H1 (cell line): ENCODE data around the gene CPHXL. TPM values are rescaled to one million over a fixed set of nuclear protein-coding genes. Genes with fewer than 3 reads are reported as not detected.

Experiments used
- BACH1 ChIP-seq: IDR thresholded peaks from 2 replicates; pipeline ENCODE4 v1.6.1; 2012; ENCODE audit warnings: low read length, improper control_type of control experiment
- CHD7 ChIP-seq: fragments of 300-600 bp; sonication (generic); IDR thresholded peaks from 2 replicates; pipeline ENCODE4 v1.7.1; 2012; ENCODE audit warnings: low read length, moderate library complexity, mild to moderate bottlenecking, inconsistent platforms; ENCODE audit not compliant: insufficient replicate concordance
- EP300 ChIP-seq, 2 experiments: IDR thresholded peaks; 1 replicate in 1 of 2; 2 replicates in 1 of 2; pipeline ENCODE4 v1.6.1; 2011 to 2012; ENCODE audit warnings: low read depth in 2 of 2, low read length in 2 of 2, mild to moderate bottlenecking in 2 of 2, borderline replicate concordance in 1 of 2, inconsistent platforms in 1 of 2, moderate library complexity in 1 of 2
- HDAC6 ChIP-seq: IDR thresholded peaks from one replicate; pipeline ENCODE4 v1.7.1; 2012; ENCODE audit warnings: low read depth, mild to moderate bottlenecking, inconsistent platforms, low read length, moderate library complexity
- POLR2AphosphoS5 ChIP-seq: IDR thresholded peaks from 2 replicates; pipeline ENCODE4 v1.6.1; 2011; ENCODE audit warnings: low read depth, low read length
- SAP30 ChIP-seq: fragments of 300-600 bp; sonication (generic); IDR thresholded peaks from 2 replicates; pipeline ENCODE4 v1.7.1; 2012; ENCODE audit warnings: low read length, moderate library complexity, mild to moderate bottlenecking, inconsistent platforms; ENCODE audit not compliant: insufficient read depth, insufficient replicate concordance
- SRF ChIP-seq: IDR thresholded peaks from 2 replicates; pipeline ENCODE4 v1.6.1; 2011; ENCODE audit warnings: mild to moderate bottlenecking, low read depth, low read length, moderate library complexity
- YY1 ChIP-seq: IDR thresholded peaks from 2 replicates; pipeline ENCODE4 v1.6.1; 2011; ENCODE audit warnings: low read depth, mild to moderate bottlenecking, low read length
- polyA plus RNA-seq, 7 experiments: library from polyadenylated mRNA; depleted of rRNA in 3 of 7; stranded (reverse) in 5 of 7; unstranded in 2 of 7; fragments of >200 nt in 5 of 7; fragments of 200-250 nt in 2 of 7; gene quantifications; 1 replicate in 5 of 7; 2 replicates in 1 of 7; 4 replicates in 1 of 7; pipeline versions ENCODE4 v1.2.1 to v1.2.3, GENCODE V29; 2011 to 2013; ENCODE audit warnings: missing spikeins in 2 of 7, mixed read lengths in 2 of 7
- total RNA-seq: library from RNA; stranded (reverse); fragmentation: NEBNext Ultra II Directional; extraction: Animal tissue kit (Norgen Biotek cat#: 25700); gene quantifications from 2 replicates; pipeline ENCODE4 v1.2.1, GENCODE V29; 2021
- TF ChIP-seq, protein P1 (sequence below): IDR thresholded peaks from 2 replicates; pipeline ENCODE4 v1.6.1; 2011; ENCODE audit warnings: low read length, improper control_type of control experiment
- TF ChIP-seq, protein P2 (sequence below): IDR thresholded peaks from 2 replicates; pipeline ENCODE4 v1.6.1; 2012; ENCODE audit warnings: inconsistent platforms

The CPHXL gene
- total and polyA plus RNA-seq, 2 of the 8 experiments (the other 6 are each of a cell fraction or from before 2014, with no cell fraction given) = not detected

DNA sequence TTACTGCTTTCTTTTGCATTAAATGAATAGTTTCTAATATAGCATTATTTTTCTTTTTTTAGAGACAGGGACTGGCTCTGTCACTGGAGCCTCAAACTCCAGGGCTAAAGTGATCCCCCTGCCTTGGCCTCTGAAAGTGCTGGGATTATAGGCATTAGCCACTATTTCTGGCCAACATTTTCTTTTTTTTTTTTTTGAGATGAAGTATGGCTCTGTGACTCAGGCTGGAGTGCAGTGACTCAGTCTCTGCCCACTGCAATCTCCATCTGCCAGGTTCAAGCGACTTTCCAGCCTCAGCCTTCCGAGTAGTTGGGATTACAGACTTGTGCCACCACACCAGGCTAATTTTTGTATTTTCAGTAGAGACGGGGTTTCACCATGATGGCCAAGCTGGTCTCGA is 23.0 kb downstream of the CPHXL start (continued):
- no peak for TF ChIP-seq SRF
- no peak for TF ChIP-seq POLR2AphosphoS5
- TF ChIP-seq BACH1 = no peak
- TF ChIP-seq CHD7 = no peak
- no peak for TF ChIP-seq HDAC6
- no peak for TF ChIP-seq YY1
- TF ChIP-seq, protein P1, sequence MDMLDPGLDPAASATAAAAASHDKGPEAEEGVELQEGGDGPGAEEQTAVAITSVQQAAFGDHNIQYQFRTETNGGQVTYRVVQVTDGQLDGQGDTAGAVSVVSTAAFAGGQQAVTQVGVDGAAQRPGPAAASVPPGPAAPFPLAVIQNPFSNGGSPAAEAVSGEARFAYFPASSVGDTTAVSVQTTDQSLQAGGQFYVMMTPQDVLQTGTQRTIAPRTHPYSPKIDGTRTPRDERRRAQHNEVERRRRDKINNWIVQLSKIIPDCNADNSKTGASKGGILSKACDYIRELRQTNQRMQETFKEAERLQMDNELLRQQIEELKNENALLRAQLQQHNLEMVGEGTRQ = no peak
- TF ChIP-seq, protein P2, sequence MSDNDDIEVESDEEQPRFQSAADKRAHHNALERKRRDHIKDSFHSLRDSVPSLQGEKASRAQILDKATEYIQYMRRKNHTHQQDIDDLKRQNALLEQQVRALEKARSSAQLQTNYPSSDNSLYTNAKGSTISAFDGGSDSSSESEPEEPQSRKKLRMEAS = no peak
- TF ChIP-seq EP300 (IDR thresholded peaks at IDR 0.05; ENCODE audit: borderline replicate concordance in 1 of 2, low read depth in 2 of 2, low read length in 2 of 2) = no peak
- TF ChIP-seq SAP30 = no peak
